GM18951 (cell line): ENCODE data around the gene CRELD1.

Experiments used
- POLR2A ChIP-seq: IDR thresholded peaks from 4 replicates; pipeline ENCODE4 v1.6.1; 2011; ENCODE audit warnings: mild to moderate bottlenecking; ENCODE audit not compliant: insufficient read length, insufficient read depth; ENCODE audit errors: extremely low read depth
- in situ Hi-C: fragments of 300-500 bp; cut with MboI; formaldehyde crosslinking; loops from one replicate; pipeline ENCODE4 v1.12.0; 2022; ENCODE audit warnings: low sequenced_read_pairs, mixed read lengths, inconsistent platforms; ENCODE audit not compliant: unreplicated experiment

The CRELD1 gene

GRCh38 chr3:9976721-9977709 is 43.4 kb downstream of the CRELD1 start:
- in situ Hi-C loops = no loop called here
- no peak for TF ChIP-seq POLR2A

- no peak for TF ChIP-seq POLR2A
- in situ Hi-C loops = no loop called here
These were observed 45.2 kb downstream of the CRELD1 start for GRCh38 chr3:9978710-9979305.

- in situ Hi-C loops = no loop called here
- TF ChIP-seq POLR2A = no peak
These were observed 46.6 kb downstream of the CRELD1 start for GRCh38 chr3:9980251-9980650.

GRCh38 chr3:9986230-9986725 is 52.6 kb downstream of the CRELD1 start:
- in situ Hi-C loops = no loop called here
- TF ChIP-seq POLR2A = no peak

GRCh38 chr3:9994086-9994844 is 60.6 kb downstream of the CRELD1 start:
- TF ChIP-seq POLR2A = no peak
- in situ Hi-C loops = no loop called here
